GM21825 (cell line): Measurements from ENCODE around the gene SYK.

Experiments used
- ATAC-seq: cut with Tn5 transposase; IDR thresholded peaks from one replicate; pipeline ENCODE4 v1.9.1; 2021; ENCODE audit warnings: mild to moderate bottlenecking, moderate library complexity; ENCODE audit not compliant: unreplicated experiment

Gene SYK

DNA sequence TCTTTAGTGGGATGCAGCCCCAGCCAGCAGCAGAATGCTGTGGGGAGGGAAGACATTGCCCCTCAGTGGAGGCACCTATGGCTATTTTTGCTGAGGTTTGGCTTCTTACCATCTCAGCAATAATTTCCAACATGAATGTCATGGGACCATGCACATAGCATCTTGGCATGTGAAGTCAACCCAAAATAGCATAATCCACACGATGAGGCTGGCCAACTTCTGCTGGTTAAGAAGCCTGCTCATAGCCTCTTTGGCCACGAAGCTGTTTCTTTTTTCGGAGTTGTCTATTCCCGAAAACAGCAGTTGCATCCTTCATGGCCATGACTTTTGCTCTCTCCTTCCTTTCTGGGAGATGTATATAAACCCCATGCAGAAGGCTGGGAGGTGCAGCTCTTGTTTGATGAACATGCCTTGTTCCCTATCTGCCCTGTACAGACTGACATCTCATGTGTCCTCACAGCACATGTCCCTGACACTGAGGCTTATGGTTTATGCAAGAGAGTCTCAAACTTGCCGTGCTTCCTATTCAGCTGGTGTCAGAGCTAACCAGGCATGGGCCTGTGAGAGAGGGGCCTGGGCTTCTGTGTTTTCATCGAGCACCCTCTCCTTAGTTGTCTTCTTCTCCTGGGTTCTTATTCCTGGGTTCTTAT, 45.3 kb downstream of the SYK start:
- no peak for ATAC-seq

DNA sequence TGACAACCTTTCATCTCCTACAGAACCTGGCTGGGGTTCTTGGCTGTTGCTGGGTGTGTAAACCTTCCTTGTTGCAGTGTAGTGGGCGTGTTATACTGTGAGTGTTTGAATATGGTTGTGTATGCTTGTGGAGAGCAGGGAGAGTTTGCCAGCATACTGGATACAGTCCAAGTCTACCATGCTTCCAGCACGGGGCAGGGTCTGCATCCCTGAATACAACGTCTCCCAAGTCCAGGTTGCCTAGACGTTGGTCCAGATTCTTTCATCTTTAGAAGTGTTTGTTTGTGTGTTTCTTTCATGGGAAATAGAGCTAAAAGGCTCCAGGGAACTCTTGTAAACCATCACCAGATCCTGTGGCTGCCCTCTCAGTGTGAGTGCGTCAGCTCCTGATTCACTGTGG, 46.4 kb downstream of the SYK start:
- ATAC-seq: no peak

DNA sequence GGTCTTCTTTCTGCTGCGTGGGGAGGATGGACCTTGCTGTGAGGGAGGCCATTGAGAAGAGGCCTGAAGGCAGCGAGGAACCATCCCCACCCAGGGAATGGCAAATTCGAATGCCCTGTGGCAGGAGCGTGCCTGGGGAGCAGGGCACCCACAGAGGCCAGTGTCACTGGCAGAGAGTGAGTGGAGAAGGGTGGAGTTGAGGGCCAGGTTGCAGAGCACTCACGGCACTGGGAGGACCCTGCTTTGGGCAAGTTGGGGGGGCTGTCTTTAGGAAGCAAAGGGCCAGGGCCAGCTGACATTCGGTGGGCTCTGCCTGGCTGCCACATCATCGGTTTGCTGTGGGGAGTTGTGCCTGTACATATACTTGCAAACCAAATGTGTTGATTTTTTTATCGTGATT, 47.2 kb downstream of the SYK start:
- no peak for ATAC-seq

DNA sequence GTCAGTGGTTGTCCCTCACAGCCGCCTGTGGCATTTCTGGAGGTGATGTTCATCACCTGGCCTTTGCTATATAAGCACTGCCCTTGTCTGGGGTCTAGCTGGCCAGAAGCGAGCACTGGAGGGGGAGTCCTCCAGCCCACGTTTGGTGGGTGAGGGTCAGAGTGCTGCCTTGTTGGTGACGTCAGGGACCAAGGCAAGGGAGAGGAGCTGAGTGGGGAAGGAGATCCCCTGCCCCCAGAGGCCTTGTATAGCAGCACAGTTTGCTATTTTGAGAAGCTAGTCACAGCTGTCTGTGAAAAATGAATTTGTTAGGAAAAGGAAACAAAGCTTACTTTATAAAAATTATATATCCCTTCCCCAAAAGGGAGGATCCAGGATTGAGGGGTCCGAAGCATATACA, 49.8 kb downstream of the SYK start:
- no peak for ATAC-seq

DNA sequence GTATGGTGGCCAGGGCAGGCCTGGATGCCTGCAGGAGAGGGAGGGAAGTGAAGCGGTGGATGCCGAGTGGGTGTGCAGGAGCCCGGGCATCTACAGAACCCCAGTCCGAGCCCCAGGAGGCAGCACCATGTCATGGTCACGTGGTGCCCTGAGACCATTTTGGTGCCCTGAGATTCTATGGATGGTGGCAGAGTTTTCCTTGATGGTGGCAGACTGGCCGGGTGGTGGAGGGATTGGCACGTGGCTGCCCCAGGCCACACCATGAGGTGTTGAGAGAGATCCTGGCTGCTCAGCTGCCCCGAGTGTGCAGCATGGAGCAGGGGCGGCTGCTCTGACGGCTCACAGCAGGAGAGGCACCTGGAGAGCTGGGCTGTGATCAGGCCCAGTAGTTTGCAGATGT, 52.3 kb downstream of the SYK start:
- ATAC-seq: no peak

DNA sequence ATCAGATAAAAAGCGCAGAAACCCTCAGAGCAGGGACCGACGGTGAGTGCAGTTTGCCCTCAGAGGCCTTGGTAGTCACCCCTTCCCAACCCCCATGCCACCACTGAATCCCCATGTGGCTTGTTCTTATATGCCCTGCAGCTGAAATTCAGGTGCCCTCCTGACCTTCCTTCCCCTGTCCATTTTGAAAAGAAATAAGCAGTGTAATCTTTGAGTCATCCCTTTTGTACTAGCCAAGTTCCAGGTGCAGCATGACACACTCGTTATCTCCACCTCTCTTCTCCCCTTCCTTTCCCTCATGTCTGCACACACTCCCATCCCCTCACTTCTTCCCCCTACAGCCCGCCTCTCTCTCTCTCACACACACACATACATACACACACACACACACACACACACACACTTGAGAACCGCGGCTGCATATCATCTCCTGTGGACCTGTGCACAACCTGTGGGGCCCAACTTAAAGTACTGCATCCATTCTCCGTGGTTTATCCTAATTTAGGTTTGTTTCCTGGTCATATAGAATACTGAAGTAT, 53.1 kb downstream of the SYK start:
- no peak for ATAC-seq

DNA sequence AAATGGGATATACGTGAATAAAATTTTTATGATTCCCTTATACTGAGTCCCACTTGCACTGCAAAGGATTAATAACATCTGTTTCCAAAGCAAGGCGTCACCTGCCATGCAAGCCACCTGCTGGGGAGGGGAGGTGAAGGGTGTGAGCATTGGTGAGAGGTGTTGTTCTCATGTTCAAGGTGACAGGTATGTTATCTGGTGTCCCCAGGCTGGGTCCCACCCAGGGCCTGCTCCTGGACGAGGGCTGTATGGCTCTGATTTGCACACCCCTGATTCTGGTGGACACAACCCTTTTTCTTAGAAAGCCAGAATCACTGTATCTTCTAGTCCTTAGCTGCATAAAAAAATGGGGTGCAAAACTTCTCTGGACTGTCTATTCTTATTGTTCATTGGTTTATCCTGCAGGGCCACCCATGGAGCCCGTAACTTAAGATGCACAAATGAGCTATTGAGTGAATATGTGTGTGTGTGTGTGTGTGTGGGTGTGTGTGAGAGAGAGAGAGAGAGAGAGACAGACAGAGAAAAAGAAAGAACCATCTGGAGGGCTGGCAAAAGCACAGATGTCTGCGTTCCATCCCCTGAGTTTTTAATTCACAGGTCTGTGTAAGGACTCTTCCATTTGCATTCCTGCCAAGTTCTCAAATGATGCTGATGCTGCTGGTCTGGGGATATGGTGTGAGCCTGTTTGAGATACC, 53.7 kb downstream of the SYK start:
- ATAC-seq: no peak

DNA sequence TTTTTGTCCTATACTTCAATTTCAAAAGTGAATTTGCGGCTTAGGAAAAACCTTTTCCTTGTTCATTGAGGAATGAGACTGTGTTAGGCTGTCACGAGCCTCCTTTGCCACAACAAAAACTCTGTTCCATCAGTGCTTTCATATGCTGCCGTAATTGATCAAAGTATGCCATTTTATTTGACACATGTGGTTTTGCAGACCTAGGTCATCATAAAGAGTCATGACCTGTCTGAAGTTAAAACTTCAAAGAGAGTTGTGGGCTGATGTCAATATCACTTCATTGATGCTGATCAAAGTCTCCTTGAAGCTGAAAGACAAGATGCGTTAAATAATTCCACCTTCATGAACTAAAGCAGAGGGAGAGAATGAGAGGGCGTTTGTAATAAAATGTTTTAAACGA, 55.5 kb downstream of the SYK start:
- no peak for ATAC-seq

DNA sequence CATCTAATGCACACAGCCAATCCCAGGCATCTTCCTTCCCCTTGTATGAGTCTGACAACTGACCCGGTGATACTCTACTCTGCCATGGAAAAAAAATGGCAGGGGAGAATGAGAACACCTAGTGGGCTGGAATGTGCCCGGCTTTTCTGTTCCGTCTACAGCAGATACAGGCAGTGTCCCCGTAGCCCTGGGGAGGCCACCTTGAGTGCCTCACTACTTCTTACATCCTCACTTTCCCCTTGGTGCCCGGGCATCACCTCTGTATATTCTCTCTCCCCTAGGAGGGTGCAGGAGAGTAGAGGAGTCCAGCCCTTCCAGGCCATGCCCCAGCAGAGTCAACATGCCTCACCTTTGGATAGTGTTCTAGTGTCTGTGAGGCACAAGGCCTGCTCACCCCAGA, 56.2 kb downstream of the SYK start:
- ATAC-seq: no peak

DNA sequence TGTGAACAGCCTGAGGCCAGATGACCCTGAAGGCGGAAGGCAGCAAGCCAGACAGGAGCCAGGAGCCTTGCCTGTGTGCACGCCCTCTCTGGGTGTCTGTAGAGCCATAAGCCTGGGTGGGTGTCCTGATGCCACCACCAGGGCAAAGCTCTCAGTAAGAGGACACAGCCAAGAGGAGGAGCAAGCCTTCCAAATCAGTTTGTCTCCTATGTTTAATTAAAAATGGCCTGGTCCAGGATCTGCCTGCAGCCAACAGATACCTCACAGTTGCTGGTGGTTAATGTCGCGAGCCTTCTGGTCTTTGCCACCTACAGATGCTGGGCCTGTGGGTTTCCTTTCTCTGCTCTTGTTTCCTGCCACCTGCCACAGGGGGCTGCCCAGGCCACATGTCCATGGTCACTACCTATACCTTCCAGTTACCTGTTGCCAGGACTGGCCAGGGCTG, 56.9 kb downstream of the SYK start:
- ATAC-seq: no peak

DNA sequence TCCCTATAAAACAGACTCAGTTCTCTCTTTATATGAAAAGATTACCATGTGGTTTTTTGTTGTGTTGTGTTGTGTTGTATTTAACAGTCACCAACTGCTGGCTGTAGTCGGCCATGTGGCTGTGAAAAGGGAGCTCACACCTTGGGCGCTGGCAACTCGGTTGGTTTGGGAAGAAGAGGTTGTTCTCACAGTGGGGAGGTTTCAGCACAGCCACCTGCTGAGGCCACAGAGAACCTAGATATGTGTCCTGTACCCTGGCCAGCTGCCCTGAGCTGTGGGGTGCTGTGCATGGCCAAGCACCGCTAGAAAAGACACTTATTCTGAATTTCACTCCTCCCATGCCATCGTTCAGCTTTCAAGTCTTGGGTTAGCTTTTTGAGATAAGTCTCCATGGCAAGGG, 58.8 kb downstream of the SYK start:
- ATAC-seq: no peak

DNA sequence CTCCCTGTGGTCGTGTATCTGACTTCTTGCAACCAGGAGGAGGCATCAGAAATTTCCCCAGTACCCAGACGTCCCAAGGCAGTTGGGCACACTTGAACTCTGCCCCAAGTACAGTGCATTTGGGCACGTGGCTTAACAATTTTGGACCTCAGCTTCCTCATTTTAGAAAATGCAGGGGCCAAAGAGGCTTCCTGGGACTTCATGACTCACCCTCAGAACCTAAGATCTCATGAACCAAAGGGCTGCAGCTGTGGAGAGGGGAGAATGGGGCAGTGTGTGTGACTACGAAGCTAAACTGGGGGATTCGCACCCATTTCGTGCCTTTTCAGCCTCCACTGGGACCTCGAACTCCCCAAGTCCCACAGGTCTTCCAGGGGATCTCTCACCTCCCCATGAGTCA, 59.2 kb downstream of the SYK start:
- ATAC-seq: no peak

DNA sequence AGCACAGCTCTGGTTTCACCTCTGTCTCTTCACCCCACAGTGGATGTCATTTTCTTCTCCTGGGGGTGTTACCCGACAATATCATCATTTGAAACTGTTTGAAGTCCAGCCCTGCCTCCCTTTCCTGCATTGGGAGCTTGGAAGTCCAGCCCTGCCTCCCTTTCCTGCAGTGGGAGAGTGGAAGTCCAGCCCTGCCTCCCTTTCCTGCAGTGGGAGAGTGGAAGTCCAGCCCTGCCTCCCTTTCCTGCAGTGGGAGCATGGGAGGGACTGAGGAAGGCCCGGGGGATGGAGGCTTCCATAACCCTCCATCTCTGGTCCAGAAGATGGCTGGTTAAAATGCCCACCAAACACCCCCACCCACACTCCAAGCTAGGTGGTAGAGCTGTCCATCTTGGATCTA, 59.8 kb downstream of the SYK start:
- no peak for ATAC-seq

DNA sequence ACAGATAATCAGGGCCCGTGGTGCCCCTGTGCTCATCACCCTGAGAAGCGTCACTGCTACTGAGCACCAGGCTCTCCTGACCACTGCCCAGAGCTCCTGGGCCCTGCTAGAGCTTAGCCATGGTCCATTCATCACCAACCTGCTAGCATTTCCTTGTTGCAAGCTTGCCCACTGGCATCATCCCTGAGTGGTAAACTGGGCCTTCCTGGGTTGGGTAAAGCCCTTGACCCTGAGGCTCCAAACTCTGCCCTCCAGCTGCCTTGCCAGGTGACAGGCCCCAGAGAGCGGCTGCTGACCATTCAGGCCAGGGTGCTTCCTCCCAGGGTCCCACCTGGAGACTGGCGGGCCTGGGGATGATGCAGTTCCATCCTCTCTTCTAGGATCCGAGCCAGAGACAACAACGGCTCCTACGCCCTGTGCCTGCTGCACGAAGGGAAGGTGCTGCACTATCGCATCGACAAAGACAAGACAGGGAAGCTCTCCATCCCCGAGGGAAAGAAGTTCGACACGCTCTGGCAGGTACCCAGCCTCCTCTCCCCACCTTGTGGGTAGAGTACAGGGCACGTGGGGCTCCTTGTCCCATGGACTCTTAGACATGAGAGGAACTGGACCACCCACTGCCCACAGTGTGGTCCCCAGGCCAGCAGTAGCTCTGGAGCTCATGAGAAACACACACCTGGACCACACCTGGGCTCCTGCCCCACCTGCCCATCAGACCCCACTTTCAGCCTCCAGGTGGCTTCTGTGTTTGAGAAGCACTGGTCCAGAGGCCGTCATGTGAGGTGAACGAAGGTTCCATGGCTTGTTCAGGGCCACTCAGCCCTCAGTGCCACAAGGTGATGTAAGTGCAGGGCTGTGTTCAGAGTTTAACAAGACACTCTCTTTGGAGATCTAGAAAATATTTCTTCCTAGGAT, 60.5 kb downstream of the SYK start:
- ATAC-seq: no peak

DNA sequence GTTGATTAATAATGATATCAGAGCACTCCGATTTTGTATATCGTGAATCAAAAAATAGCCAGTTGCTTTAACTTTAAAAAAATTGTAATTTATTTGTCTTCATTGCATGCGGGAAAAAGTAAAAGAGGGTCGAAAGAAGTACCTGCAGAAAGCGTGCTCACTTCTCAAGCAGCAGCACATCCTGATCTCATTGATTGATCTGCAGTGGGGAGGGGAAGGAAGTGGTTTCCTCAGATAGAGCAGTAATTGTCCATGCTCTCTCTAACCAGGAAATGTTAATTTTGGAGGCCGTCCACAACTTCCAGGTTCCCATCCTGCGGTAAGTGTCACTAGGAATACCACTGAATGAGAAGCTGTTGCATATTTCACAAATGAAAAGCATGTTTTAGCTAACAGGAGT, 63.2 kb downstream of the SYK start:
- no peak for ATAC-seq

DNA sequence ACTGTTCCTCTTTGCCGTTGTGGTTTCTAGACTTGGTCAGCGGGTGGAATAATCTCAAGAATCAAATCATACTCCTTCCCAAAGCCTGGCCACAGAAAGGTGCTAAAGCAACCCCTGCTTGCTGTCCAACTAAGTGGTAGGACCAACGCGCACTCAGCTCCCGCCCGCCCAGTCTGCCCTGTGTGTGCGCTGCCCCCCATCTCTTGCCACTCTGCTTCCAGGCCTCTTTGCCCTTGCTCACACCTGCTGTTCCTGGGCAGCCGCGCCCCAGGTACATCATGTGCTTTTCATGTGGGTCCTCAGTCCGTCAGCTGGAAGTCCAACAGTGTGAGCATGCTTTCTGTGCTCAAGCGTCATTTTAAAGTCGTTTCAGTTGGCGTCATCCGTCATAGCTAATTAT, 65.5 kb downstream of the SYK start:
- no peak for ATAC-seq

DNA sequence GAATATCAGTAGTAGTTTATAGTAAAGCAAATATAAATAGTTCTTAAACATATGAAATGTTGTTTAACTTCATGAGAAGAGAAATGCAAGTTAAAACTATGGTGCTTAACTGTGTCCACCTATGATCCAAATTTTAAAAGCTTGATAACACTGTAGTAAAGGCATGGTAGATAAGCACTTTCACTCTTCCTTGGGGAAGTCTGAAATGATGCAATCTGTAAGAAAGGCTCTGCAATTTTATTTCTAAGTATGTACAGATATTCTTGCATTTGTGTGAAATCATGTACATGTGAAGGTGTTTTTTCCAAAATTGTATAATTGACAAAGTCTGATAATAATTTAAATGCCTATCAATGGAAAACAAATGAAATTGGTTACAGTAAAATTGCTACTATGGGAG, 66.9 kb downstream of the SYK start:
- ATAC-seq: no peak

DNA sequence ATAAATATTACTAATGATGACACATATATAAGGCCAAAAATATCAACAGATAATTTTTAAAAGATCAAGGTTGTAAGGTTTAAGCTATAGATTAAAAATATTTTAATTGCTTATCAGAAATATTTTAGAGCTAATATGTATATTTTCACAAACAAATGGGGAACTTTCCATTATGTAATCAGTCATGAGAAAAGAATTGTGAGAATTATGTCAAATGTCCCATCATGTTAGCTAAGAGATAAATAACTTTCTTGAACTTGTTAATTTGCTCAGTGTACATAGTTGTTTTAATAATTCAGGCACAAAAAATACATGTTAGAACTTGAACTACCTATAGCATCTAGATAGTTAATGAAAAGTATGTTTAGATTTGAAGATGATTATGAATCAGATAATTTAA, 67.7 kb downstream of the SYK start:
- ATAC-seq: no peak

DNA sequence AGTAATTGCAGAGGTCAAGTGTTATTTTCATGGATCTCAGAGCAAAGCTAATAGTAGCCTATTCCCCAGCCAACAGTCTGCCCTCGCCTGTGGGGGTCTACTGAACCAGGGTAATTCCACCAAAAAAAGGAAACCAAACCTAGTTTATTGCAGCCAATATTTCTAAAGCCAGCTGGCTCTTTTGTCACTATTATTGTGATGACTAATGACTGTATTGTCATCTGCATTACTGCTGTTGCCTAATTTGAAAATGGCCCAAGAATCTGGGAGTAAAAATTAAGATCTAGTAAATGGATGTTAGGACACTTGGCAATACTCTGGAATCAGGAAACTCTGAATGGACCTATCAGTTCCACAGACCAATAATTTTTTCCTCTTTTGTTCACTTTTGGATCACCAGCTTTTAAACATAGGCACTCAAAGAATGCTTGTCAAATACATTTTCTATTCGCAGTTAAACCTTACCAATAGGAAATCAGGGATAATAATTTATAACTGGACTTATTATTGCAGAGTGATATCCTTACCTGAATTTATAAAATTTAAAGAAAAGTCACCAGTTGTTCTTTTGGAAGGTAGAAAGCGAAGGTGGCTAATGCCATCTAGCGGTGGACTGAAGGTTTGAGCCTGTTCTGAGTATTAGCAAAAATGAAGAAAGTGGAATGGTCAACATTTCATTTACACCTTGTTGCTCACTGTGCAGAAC, 69.2 kb downstream of the SYK start:
- no peak for ATAC-seq

DNA sequence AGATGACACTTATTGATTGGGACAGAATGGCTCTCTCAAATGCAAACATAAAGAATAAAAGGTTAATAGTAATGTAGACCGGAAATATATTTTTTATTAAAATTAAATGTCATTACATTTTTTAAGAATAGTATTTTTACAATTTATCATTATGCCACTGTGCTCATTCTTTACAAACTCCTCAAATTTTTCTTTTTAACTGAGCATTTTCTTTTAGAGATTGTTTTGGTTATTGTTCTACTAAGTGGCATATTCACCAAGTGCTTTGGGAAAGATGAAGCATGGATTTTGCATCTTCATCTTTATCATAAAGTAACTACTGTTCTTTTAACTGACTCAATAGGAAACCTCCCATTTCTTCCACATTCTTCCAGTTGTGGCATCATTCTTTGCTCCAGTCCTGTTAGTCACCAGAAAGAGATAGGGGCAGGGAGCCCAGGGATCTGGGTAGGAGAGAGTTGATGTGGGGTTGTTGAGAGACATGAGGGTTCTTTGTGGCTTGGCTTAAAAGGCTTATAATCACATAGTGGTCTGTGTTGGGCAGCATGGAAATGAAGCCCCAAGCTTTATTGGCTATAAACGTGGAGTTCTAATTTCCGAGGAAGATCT, 69.8 kb downstream of the SYK start:
- ATAC-seq: no peak
